Measurements from ENCODE around the gene CADM2.

DNA sequence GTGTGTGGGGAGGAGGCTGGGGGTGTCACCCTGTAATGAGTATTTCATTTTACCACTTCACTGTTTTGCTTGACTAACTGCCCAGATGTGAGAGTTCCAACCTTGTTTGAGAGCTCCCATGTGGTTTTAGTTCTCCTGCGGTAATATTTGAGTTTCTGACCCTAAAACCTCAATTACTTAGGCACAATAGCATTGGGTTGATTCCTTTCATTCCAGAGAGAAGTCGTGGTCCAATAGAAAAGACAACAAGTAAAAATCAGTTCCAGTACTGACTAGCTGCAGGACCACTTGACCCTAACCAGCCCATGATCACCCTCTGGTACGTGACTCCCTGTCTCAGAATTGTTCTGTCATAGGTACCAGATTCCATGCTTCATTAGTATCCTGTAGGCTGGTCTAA, 630.4 kb downstream of the CADM2 start:
- TF ChIP-seq POLR2A (IDR thresholded peaks at IDR 0.05) = no peak
- TF ChIP-seq, protein P1, sequence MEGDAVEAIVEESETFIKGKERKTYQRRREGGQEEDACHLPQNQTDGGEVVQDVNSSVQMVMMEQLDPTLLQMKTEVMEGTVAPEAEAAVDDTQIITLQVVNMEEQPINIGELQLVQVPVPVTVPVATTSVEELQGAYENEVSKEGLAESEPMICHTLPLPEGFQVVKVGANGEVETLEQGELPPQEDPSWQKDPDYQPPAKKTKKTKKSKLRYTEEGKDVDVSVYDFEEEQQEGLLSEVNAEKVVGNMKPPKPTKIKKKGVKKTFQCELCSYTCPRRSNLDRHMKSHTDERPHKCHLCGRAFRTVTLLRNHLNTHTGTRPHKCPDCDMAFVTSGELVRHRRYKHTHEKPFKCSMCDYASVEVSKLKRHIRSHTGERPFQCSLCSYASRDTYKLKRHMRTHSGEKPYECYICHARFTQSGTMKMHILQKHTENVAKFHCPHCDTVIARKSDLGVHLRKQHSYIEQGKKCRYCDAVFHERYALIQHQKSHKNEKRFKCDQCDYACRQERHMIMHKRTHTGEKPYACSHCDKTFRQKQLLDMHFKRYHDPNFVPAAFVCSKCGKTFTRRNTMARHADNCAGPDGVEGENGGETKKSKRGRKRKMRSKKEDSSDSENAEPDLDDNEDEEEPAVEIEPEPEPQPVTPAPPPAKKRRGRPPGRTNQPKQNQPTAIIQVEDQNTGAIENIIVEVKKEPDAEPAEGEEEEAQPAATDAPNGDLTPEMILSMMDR (IDR thresholded peaks at IDR 0.05) = no peak
